Measurements from ENCODE around the gene MAN1A2.

MAN1A2 gene

DNA sequence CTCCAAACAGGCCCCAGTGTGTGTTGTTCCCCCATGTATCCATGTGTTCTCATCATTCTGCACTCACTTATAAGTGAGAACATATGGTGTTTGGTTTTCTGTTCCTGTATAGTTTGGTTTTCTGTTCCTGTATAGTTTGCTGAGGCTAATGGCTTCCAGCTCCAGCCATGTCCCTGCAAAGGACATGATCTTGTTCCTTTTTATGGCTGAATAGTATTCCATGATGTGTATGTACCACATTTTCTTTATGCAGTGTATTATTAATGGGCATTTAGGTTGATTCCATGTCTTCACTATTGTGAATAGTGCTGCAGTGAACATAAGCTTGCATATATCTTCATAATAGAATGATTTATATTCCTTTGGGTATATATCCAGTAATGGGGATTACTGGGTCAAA lies 111.8 kb downstream of the MAN1A2 start:
- no peaks in the 10 kb centered on the region for H3K27me3 Mint-ChIP-seq
- no peaks in the 10 kb centered on the region for H3K4me1 Mint-ChIP-seq
- no peaks in the 10 kb centered on the region for H3K9me3 Mint-ChIP-seq
- ATAC-seq: no peak
- no peak overlapping the region for H3K4me3 Mint-ChIP-seq
- DNase-seq: no peak
- H3K27ac Mint-ChIP-seq: no peak overlapping the region

DNA sequence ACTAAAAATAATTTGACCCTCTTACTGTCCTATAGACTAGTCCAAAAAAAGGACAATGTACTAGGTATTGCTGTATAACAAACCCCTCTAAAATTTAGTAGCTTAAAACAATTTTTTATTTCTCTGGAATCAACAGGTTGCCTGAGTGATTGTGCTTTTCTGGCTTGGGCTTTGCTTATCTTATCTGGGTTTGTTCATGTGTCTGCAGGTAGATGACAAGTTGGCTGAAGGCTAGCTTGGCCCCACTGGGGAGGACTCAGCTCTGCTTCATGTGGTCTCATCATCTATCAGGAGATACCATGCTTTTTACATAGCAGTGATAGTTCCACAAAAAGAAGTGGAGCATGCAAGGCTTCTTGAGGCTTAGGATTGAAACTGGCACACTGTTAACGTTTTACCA lies 114.2 kb downstream of the MAN1A2 start:
- no peaks in the 10 kb centered on the region for H3K4me1 Mint-ChIP-seq
- ATAC-seq: no peak
- no peaks in the 10 kb centered on the region for H3K27me3 Mint-ChIP-seq
- no peak for DNase-seq
- H3K9me3 Mint-ChIP-seq: no peaks in the 10 kb centered on the region
- no peak overlapping the region for H3K4me3 Mint-ChIP-seq
- H3K27ac Mint-ChIP-seq: no peak overlapping the region

DNA sequence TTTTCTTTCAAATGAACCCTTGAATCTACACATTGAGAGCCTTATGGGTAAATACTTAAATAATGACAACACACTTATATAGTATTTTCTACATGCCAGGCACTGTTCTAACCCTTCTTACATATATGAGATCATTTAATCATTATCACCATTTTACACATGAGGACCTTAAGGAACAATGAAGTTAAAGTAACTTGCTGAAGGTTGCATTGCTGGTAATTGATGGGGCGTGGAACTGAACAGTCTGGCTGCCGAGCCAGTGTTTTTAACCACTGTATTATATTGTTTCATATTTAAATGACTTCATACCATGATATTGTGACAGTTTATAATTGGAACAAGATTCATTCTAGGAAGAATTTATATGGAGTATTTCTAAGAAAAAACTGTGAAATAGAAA lies 126.7 kb downstream of the MAN1A2 start:
- Mint-ChIP-seq H3K27ac (no peak overlapping the region), H3K27me3 (no peaks in the 10 kb centered on the region), H3K4me1 (no peaks in the 10 kb centered on the region), H3K4me3 (no peak overlapping the region), H3K9me3 (no peaks in the 10 kb centered on the region)
- ATAC-seq (no peak), DNase-seq (no peak)

DNA sequence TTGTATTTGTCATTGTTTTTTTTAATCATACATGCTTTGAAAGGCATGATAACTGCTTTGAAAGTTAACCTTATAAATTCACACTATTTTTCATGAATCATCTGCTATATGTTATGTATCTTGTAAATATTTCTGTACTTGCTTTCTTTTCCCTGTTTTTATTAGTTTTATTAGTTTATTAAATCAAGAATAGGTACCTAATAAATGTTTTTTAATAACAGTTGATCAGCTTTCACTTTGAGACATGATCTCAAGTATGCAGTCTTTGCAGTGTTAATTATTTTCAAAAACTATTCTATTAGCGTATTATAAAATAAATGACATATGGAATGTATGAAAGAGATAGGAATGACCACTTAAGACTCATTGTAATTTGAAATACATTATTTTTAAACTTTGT lies 127.8 kb downstream of the MAN1A2 start:
- Mint-ChIP-seq H3K27me3 (no peaks in the 10 kb centered on the region), H3K9me3 (no peaks in the 10 kb centered on the region), H3K27ac (no peak overlapping the region), H3K4me3 (no peak overlapping the region), H3K4me1 (no peaks in the 10 kb centered on the region)
- no peak for ATAC-seq
- DNase-seq: no peak

DNA sequence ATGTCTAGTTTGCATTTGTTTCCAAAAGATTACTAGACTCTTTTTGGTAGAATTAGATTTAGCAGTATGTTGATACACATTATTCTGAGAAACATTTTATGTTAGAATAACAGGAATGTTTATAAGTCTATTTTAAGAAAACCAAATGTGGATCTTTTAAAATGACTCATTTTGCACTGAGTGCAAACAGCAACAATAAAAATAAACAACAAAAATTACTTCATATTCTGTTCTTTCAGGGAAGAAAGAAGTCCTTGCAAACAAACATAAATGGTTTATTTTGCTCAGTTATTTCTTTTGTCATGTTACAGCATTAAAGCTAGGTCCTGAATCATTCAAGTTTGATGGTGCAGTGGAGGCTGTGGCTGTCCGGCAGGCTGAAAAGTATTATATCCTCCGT lies 131.8 kb downstream of the MAN1A2 start:
- H3K9me3 Mint-ChIP-seq: no peaks in the 10 kb centered on the region
- no peak for ATAC-seq
- H3K27me3 Mint-ChIP-seq: no peaks in the 10 kb centered on the region
- H3K4me3 Mint-ChIP-seq: no peak overlapping the region
- no peak for DNase-seq
- no peaks in the 10 kb centered on the region for H3K4me1 Mint-ChIP-seq
- H3K27ac Mint-ChIP-seq: no peak overlapping the region

DNA sequence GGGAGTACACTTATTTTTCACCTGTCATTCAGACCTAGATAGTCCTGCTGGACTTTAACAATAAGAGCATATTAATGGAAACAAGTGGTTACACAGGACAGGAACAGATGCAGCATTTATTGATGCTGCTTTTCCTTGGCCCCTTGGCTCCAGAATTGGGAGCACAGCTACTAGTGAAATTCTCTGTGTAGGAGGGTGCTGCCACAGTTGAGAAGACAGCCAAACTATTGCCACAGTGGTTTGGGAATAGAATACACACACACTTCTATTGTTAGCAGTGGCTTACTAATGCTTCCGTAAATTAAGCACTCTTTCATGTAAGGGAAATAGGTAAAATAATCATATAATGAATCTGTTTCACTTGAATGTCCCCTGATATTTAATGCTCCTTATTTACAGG lies 133.3 kb downstream of the MAN1A2 start:
- Mint-ChIP-seq H3K27ac (no peak overlapping the region), H3K4me1 (no peaks in the 10 kb centered on the region), H3K9me3 (no peaks in the 10 kb centered on the region), H3K4me3 (no peak overlapping the region), H3K27me3 (no peaks in the 10 kb centered on the region)
- no peak for DNase-seq
- ATAC-seq: no peak

DNA sequence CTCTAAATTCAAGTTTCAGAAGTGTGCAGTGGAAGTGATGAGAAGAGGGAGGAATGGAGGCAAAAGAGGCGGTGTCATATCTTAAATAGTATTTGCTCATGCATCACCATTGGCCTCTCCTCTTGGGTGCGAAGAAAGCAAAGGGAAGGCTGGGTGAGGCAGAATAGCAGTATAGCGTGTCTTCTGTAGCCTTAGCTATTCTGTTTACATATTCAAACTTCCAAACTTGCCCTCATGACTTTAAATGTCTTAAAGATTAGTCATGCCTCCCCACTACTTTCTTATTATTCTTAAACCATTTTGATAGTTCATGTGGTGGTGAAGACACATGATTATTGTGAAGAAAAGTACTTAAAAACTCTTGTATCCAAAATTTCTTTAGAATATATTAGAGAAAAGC lies 134.0 kb downstream of the MAN1A2 start:
- H3K4me3 Mint-ChIP-seq: no peak overlapping the region
- DNase-seq: no peak

DNA sequence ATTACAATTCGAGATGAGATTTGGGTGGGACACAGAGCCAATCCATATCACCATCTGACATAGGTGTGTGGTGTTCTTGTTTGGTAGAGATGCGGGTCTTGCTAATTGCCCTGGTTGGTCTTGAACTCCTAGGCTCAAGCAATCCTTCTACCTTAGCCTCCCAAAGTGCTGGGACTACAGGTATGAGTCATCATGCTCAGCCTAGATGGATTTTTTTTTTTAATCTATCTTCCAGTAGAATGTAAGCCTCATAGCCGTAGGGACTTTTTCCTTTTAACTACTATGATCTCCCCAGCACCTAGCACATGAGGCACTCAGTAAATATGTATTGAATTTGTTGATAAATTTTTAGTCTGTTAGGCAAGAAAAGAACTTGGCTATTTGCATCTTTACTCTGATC lies 144.0 kb downstream of the MAN1A2 start:
- Mint-ChIP-seq H3K4me1 (no peaks in the 10 kb centered on the region), H3K27ac (no peak overlapping the region), H3K9me3 (no peaks in the 10 kb centered on the region), H3K4me3 (no peak overlapping the region), H3K27me3 (no peaks in the 10 kb centered on the region)
- ATAC-seq: no peak
- DNase-seq: no peak

More for the DNA sequence above, 134.0 kb downstream of the MAN1A2 start:
- no peaks in the 10 kb centered on the region for H3K4me1 Mint-ChIP-seq
- H3K9me3 Mint-ChIP-seq: no peaks in the 10 kb centered on the region
- no peak for ATAC-seq
- no peak overlapping the region for H3K27ac Mint-ChIP-seq
- no peaks in the 10 kb centered on the region for H3K27me3 Mint-ChIP-seq

DNA sequence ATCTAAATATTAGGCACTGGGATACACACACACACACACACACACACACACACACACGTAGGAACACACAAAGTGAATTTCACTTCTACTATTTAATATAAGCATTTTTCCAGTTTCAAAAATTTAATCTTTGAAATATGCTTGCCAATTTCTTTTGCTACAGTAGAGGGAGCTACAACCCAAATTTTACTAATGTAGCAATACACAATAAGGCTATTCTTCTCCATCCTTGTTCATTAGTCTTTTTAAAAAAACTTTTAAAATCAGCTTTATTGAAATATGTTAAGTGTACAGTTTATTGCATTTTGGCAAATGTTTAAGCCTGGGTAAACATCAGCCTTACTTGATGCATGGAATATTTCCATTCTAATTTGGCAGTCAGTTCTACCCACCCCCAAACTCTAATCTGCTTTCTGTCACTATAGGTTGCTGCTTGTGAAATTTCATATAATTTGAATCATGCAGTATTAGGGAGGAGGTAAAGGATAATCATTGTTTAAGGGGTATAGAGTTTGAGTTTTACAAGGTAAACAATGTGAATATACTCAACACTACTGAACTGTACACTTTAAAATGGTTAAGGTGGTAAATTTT lies 145.6 kb downstream of the MAN1A2 start:
- DNase-seq (no peak), ATAC-seq (no peak)
- Mint-ChIP-seq H3K27me3 (no peaks in the 10 kb centered on the region), H3K27ac (no peak overlapping the region), H3K9me3 (no peaks in the 10 kb centered on the region), H3K4me1 (no peaks in the 10 kb centered on the region), H3K4me3 (no peak overlapping the region)

DNA sequence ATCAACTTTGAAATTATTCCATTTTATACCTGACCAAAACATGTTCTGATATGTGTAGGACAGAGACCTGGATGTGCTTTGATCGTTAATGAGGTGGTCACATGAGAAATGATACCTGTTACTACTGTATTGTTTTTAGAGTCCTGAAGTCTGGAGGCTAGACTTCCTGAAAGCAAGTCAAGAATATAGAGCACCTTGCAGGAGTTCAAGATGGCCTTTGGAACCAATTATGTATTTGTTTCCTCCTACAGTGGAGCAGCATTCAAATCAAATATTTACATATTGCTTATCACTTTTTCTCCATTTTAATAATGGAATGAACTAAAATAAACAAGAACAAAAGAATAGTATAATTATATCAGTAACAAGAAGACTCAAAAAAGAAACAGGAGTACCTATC lies 155.9 kb downstream of the MAN1A2 start:
- Mint-ChIP-seq H3K4me3 (no peak overlapping the region), H3K27me3 (no peaks in the 10 kb centered on the region), H3K9me3 (no peaks in the 10 kb centered on the region), H3K27ac (no peak overlapping the region), H3K4me1 (peaks cover 15% of the 10 kb centered on the region)
- no peak for DNase-seq
- no peak for ATAC-seq

DNA sequence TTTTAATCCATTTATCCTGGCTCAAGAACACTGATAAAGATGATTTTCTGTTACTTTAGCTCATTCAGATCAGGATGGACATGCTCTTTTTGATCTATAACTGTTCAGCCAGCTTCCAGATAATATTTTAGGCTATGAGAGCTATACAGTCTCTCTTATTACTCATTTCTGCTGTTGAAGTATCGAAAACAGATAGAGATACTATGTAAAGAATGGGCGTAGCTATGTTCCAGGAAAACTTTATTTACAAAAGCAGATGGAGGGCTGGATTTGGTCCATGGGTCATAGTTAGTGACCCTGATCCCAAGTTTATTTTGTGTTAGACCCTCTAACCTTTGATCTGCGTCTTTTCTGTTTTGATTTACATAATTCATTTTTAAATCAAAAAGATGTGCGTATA lies 159.8 kb downstream of the MAN1A2 start:
- H3K27me3 Mint-ChIP-seq: no peaks in the 10 kb centered on the region
- no peak overlapping the region for H3K4me3 Mint-ChIP-seq
- no peak overlapping the region for H3K27ac Mint-ChIP-seq
- ATAC-seq: no peak
- H3K4me1 Mint-ChIP-seq: peaks cover 7% of the 10 kb centered on the region
- DNase-seq: no peak
- H3K9me3 Mint-ChIP-seq: no peaks in the 10 kb centered on the region

DNA sequence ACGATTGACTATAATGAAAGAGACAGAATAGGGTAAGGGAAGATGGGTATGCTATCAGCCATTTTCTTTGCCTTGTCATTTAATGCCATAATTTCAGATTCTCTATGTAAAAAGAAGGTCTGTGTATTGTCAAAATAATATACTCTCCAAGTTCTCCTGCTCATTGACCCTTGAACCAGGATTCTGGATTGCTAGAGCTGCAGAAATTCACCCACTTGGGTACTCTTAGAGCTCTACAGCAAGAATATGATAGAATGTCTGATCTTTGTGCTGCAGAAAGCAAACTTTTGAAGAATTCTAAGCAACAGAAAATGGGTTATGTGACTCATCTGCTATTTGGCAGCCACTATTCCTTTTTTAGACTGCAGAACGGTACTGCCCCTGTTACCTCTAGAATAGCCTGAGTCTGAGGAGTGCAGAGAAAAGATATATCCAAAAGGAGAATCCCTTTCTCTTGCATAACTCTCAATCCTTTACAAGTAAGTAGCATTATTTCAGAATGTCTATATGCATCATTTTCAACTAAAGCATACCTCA lies 160.4 kb downstream of the MAN1A2 start:
- no peaks in the 10 kb centered on the region for H3K9me3 Mint-ChIP-seq
- DNase-seq (no peak), ATAC-seq (no peak)

DNA sequence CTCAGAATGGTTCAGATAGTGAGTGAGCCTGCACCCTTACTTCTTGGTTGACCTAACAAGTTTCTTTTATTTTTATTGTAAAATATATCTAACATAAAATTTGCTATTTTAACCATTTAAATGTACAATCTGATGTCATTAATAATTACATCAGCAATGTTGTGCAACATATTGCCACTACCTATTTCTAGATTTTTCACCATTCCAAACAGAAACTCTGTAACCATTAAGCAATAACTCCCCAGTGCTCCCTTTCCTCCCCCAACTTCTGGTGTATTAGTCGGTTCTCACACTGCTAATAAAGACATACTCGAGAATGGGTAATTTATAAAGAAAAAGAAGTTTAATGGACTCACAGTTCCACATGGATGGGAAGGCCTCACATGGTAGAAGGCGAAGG lies 162.4 kb downstream of the MAN1A2 start:
- no peaks in the 10 kb centered on the region for H3K27me3 Mint-ChIP-seq
- no peak for ATAC-seq
- DNase-seq: no peak
- no peaks in the 10 kb centered on the region for H3K9me3 Mint-ChIP-seq
- peak overlapping the region in 1 of 2 donors; percentile 21 for H3K27ac Mint-ChIP-seq
- H3K4me3 Mint-ChIP-seq: no peak overlapping the region
- H3K4me1 Mint-ChIP-seq: peaks cover 13% of the 10 kb centered on the region

More for the DNA sequence above, 160.4 kb downstream of the MAN1A2 start:
- Mint-ChIP-seq H3K27ac (no peak overlapping the region), H3K27me3 (no peaks in the 10 kb centered on the region), H3K4me3 (no peak overlapping the region), H3K4me1 (peaks cover 9% of the 10 kb centered on the region)

DNA sequence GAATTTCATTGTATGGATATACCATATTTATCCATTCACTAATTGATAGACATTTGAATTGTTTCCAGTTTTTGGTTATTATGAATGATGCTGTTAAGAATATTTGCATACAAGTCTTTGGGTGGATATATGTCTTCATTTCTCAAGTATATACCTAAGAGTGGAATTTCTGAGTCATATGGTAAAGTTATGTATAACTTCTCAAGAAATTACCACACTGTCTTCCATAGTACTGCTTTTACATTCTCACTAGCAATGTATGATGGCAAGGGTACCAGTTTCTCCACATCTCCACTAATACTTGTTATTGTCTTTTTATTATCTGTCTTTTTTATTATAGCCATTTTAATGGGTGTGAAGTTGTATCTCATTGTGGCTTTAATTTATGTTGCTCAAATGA lies 164.0 kb downstream of the MAN1A2 start:
- DNase-seq (no peak), ATAC-seq (peak; percentile 72)
- no peak overlapping the region for H3K4me3 Mint-ChIP-seq
- peak overlapping the region; percentile 22 to 93 for H3K27ac Mint-ChIP-seq
- peaks cover 13% of the 10 kb centered on the region for H3K4me1 Mint-ChIP-seq
- H3K27me3 Mint-ChIP-seq: no peaks in the 10 kb centered on the region
- H3K9me3 Mint-ChIP-seq: no peaks in the 10 kb centered on the region

DNA sequence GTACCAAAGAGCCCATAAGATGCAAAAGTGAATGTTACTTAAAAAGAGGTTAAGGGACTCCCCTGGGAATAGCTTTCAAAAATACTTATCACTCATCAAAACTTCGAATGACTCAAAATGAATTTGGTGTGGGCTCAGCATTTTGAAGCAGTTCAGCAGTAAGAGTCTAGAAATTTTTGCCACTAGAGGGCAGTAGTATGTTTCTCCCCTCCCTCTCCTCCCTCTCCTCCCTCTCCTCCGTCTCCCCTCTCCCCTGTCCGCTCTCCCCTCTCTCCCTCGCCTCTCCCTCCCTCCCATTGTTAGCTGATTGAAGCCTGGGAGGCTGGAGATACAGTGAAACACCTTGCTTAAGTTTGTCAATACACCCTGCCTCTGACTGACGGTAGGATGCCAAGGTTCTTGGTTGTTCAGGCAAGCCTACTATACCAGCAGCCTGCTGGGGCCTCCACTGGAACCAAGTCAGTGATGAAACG lies 167.8 kb downstream of the MAN1A2 start:
- H3K27me3 Mint-ChIP-seq: no peaks in the 10 kb centered on the region
- peak; percentile 51 to 52 for DNase-seq
- no peak overlapping the region for H3K27ac Mint-ChIP-seq
- H3K9me3 Mint-ChIP-seq: no peaks in the 10 kb centered on the region
- no peak overlapping the region for H3K4me3 Mint-ChIP-seq
- peak; percentile 87 for ATAC-seq
- H3K4me1 Mint-ChIP-seq: peaks cover 14% of the 10 kb centered on the region

DNA sequence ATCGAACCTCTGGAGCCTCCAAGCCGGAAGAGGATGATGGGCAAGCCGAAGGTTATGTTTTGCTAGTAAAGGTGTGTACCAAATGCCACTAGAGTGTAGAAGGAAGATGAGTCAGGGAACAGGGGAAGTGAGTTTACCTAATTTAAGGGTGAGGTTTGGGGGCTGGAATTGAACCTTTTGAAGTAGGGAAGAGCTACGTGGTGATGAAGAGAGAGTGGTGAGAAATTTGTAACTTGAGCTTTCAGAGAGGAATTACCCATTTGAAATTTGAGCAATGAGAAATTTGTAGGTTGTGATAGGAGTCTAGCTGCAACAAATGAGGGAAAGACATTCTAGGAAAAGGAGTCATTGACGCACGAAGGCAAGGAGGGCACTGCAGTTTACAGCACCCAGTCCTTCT lies 168.6 kb downstream of the MAN1A2 start:
- no peak for ATAC-seq
- H3K4me3 Mint-ChIP-seq: no peak overlapping the region
- no peaks in the 10 kb centered on the region for H3K9me3 Mint-ChIP-seq

DNA sequence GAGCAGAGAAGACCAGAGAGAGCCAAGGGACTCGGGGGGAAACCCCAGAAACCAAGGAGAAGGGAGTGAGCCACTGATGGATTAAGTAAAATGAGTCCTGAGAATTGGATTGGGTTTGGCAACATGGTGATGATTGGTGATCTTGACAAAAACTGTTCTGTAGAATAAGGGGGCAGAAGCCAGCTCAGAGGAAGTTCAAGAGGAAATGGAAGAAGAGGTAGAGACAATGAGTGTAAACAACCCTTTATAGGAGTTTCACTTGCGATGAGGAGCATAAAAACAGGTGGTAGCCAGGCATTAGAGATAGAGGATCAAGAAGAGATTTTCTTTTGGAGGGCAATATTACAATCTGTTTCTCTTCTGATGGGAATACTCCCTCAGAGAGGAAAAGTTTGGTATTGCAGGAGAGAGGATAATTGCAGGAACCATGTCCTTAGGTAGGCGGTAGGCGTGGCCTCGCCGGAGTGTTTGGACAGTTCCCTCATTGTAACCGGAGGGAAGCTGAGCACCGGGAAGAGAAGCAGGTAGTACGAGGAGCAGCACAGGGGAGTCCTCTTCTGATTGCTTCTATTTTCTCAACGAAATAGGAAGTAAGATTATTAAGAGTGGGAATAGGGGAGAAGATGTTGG lies 170.2 kb downstream of the MAN1A2 start:
- H3K27ac Mint-ChIP-seq: no peak overlapping the region
- H3K27me3 Mint-ChIP-seq: no peaks in the 10 kb centered on the region
- peaks cover 24% of the 10 kb centered on the region for H3K4me1 Mint-ChIP-seq
- H3K4me3 Mint-ChIP-seq: no peak overlapping the region
- no peak for ATAC-seq
- H3K9me3 Mint-ChIP-seq: no peaks in the 10 kb centered on the region
- no peak for DNase-seq

More for the DNA sequence above, 168.6 kb downstream of the MAN1A2 start:
- no peak for DNase-seq
- peaks cover 21% of the 10 kb centered on the region for H3K4me1 Mint-ChIP-seq
- H3K27me3 Mint-ChIP-seq: no peaks in the 10 kb centered on the region
- H3K27ac Mint-ChIP-seq: no peak overlapping the region

Data from stimulated activated naive CD8-positive, alpha-beta T cell treated with anti-CD3 and anti-CD28 coated beads, Interleukin-15, amount 100 ng/mL, for 72 hours (primary cell).